ENCODE results near the gene SBF1. TPM values are rescaled to one million over a fixed set of nuclear protein-coding genes. Genes with fewer than 3 reads are reported as not detected.

The SBF1 gene
- total and polyA plus RNA-seq, 2 of the 13 experiments (the other 11 are each of a cell fraction or from before 2014, with no cell fraction given) = 31.7 to 40.9 TPM

- no peak for ATAC-seq
- intact Hi-C loops (cut with micrococcal nuclease; ENCODE audit: unreplicated experiment) = no loop called here
- H4K20me1 ChIP-seq (ENCODE audit: insufficient read depth, low read length) = peaks cover 35% of the 10 kb centered on the region
- no peak overlapping the region for H2AFZ ChIP-seq (ENCODE audit: low read length)
- H3K79me2 ChIP-seq (ENCODE audit: insufficient read depth, low read length) = peaks cover 50% of the 10 kb centered on the region
- no peaks in the 10 kb centered on the region for H3K27me3 ChIP-seq (ENCODE audit: control insufficient read depth in 1 of 2, insufficient read depth in 2 of 2, low read length in 2 of 2)
- H3K27ac ChIP-seq (ENCODE audit: extremely low read length, insufficient read depth, low read length) = no peak overlapping the region
- ChIA-PET POLR2A (interaction anchor here (0.9 kb wide), 2 partner anchors 11 to 55 kb away, joined by 3 to 4 read pairs; partner anchors contain the start of genes ADM2 and SCO2), CTCF (ENCODE audit: low intra/inter-chr PET ratio, low total read pairs) (interaction anchor here (0.6 kb wide), 1 partner anchor 192 kb away, joined by 3 read pairs; no protein-coding TSS in a partner anchor)
- 83% methylated on average over 1 of the region's 6 CpGs for WGBS (ENCODE audit: low lambda C conversion rate)
- in situ Hi-C loops (cut with HindIII; ENCODE audit: extremely low pct_ligation_motif_present, low pct_unique_long_range_greater_than_20kb) = no loop called here
- H3K4me3 ChIP-seq (replicated peaks in 1 of 3; ENCODE audit: insufficient read depth in 1 of 3, low read depth in 2 of 3, low read length in 3 of 3) = no peak overlapping the region
- peaks cover 45% of the 10 kb centered on the region for H3K4me1 ChIP-seq (ENCODE audit: insufficient read depth, low read length)
- no peak overlapping the region for H3K4me2 ChIP-seq (ENCODE audit: low read depth, low read length)
- no TSS peak for BruUV-seq (replicated peaks)
- peaks cover 14 to 21% of the 10 kb centered on the region in 2 experiments; a peak in 4 of 5 replicates for H3K36me3 ChIP-seq (replicated peaks in 1 of 2; ENCODE audit: control insufficient read depth in 1 of 2, insufficient read depth in 2 of 2, low read length in 2 of 2)
- DNase-seq (ENCODE audit: low spot score) = no peak
- TF ChIP-seq GMEB2 (CRISPR knock-in tag; IDR thresholded peaks at IDR 0.05; ENCODE audit: low read depth) (no peak), TEAD3 (CRISPR knock-in tag; optimal IDR thresholded peaks at IDR 0.05; ENCODE audit: borderline replicate concordance) (no peak), IRF2 (CRISPR knock-in tag; IDR thresholded peaks at IDR 0.05) (no peak), RFXAP (CRISPR knock-in tag; IDR thresholded peaks at IDR 0.05; ENCODE audit: borderline replicate concordance) (no peak), ZNF816 (CRISPR knock-in tag; IDR thresholded peaks at IDR 0.05; ENCODE audit: borderline replicate concordance) (no peak), HES4 (CRISPR knock-in tag; IDR thresholded peaks at IDR 0.05; ENCODE audit: borderline replicate concordance) (no peak), SKIL (CRISPR knock-in tag; IDR thresholded peaks at IDR 0.05; ENCODE audit: borderline replicate concordance) (no peak), KLF16 (CRISPR knock-in tag; IDR thresholded peaks at IDR 0.05) (no peak)
- FAIRE-seq = no peak
- no peak overlapping the region for H3K9ac ChIP-seq (ENCODE audit: insufficient read depth, low read depth, low read length)
- H3K9me3 ChIP-seq (ENCODE audit: low read length) = no peaks in the 10 kb centered on the region
Observed at GRCh38 chr22:50470491-50470890, 4.3 kb downstream of the SBF1 start.

Measured in HepG2 (cell line).